ENCODE data around the gene WNT9B. TPM values are rescaled to one million over a fixed set of nuclear protein-coding genes. Genes with fewer than 3 reads are reported as not detected.

Gene WNT9B
- total and polyA plus RNA-seq, 4 donors = 0.08 to 0.14 (median 0.10) TPM; not detected in 1

GRCh38 chr17:46868689-46869187 lies 17.4 kb downstream of the WNT9B start:
- H3K9ac ChIP-seq (ENCODE audit: low read depth in 1 of 2, low read length in 2 of 2) = no peak overlapping the region
- no peak overlapping the region for H3K27ac ChIP-seq (ENCODE audit: low read depth in 1 of 2, low read length in 2 of 2)
- no peaks in the 10 kb centered on the region for H3K9me3 ChIP-seq (ENCODE audit: control insufficient read depth in 4 of 4, low read length in 3 of 4)

GRCh38 chr17:46869296-46869695 lies 17.9 kb downstream of the WNT9B start:
- WGBS = 70% methylated on average over 7 of the region's 7 CpGs
- Histone ChIP-seq H3K9ac (ENCODE audit: low read depth in 1 of 2, low read length in 2 of 2) (no peak overlapping the region), H3K4me3 (ENCODE audit: low read depth in 1 of 3, low read length in 3 of 3) (no peak overlapping the region), H3K27ac (ENCODE audit: low read depth in 1 of 2, low read length in 2 of 2) (no peak overlapping the region), H3K36me3 (ENCODE audit: control insufficient read depth in 4 of 4, insufficient read depth in 3 of 4, low read depth in 1 of 4, low read length in 3 of 4) (no peaks in the 10 kb centered on the region), H3K9me3 (ENCODE audit: control insufficient read depth in 4 of 4, low read length in 3 of 4) (no peaks in the 10 kb centered on the region), H3K4me1 (ENCODE audit: control insufficient read depth in 4 of 4, insufficient read depth in 4 of 4, low read length in 3 of 4) (peaks cover 2 to 15% (median 13%) of the 10 kb centered on the region in 4 donors), H3K27me3 (ENCODE audit: control insufficient read depth in 4 of 4, insufficient read depth in 4 of 4, low read length in 3 of 4) (no peaks in the 10 kb centered on the region)
- DNase-seq (ENCODE audit: low spot score) = no peak
- TF ChIP-seq RAD21 (IDR thresholded peaks at IDR 0.05) = no peak
- no peak for TF ChIP-seq CTCF (IDR thresholded peaks at IDR 0.05; ENCODE audit: low read depth, low read length, missing input control)
- TF ChIP-seq ATF3 (IDR thresholded peaks at IDR 0.05) = no peak
- TF ChIP-seq HNF4G (IDR thresholded peaks at IDR 0.05) = no peak
- no peak for TF ChIP-seq REST (IDR thresholded peaks at IDR 0.05)
- no peak for TF ChIP-seq JUND (IDR thresholded peaks at IDR 0.05)

More at GRCh38 chr17:46868689-46869187, 17.4 kb downstream of the WNT9B start:
- H3K27me3 ChIP-seq (ENCODE audit: control insufficient read depth in 4 of 4, insufficient read depth in 4 of 4, low read length in 3 of 4) = no peaks in the 10 kb centered on the region
- peaks cover 2 to 15% (median 11%) of the 10 kb centered on the region in 4 donors for H3K4me1 ChIP-seq (ENCODE audit: control insufficient read depth in 4 of 4, insufficient read depth in 4 of 4, low read length in 3 of 4)
- H3K36me3 ChIP-seq (ENCODE audit: control insufficient read depth in 4 of 4, insufficient read depth in 3 of 4, low read depth in 1 of 4, low read length in 3 of 4) = no peaks in the 10 kb centered on the region
- H3K4me3 ChIP-seq (ENCODE audit: low read depth in 1 of 3, low read length in 3 of 3) = no peak overlapping the region
- TF ChIP-seq NR2F2 (IDR thresholded peaks at IDR 0.05) (no peak), REST (IDR thresholded peaks at IDR 0.05) (no peak), JUND (IDR thresholded peaks at IDR 0.05) (no peak)
- 88% methylated on average over 6 of the region's 6 CpGs for WGBS
- DNase-seq (ENCODE audit: low spot score) = no peak

Data from liver (tissue), 9 donors.